Measurements from ENCODE around the gene RAB24.
"Not testable (repeated sequence)": the region's sequence is repeated elsewhere in the genome, so short reads cannot be mapped to it uniquely, and the experiment has no call there.

RAB24 gene

GRCh38 chr5:177347699-177348098 is 44.2 kb upstream of the RAB24 start:
- no peak for FAIRE-seq
- no peak for TF ChIP-seq CTCF (IDR thresholded peaks at IDR 0.05; ENCODE audit: insufficient read depth, missing control alignments)
- DNase-seq (ENCODE audit: insufficient read length, low spot score) = no peak

- no peak for DNase-seq (ENCODE audit: insufficient read length, low spot score)
- TF ChIP-seq CTCF (IDR thresholded peaks at IDR 0.05; ENCODE audit: insufficient read depth, missing control alignments) = no peak
- no peak for FAIRE-seq
Observed at GRCh38 chr5:177346820-177347219, 43.3 kb upstream of the RAB24 start.

- DNase-seq (ENCODE audit: insufficient read length, low spot score) (no peak), FAIRE-seq (no peak)
- no peak for TF ChIP-seq CTCF (IDR thresholded peaks at IDR 0.05; ENCODE audit: insufficient read depth, missing control alignments)
Observed at GRCh38 chr5:177344891-177345290, 41.4 kb upstream of the RAB24 start.

- FAIRE-seq (no peak), DNase-seq (ENCODE audit: insufficient read length, low spot score) (no peak)
- TF ChIP-seq CTCF (IDR thresholded peaks at IDR 0.05; ENCODE audit: insufficient read depth, missing control alignments) = no peak
Observed at GRCh38 chr5:177343777-177344176, 40.3 kb upstream of the RAB24 start.

GRCh38 chr5:177343000-177343399 is 39.5 kb upstream of the RAB24 start:
- not testable (repeated sequence) for DNase-seq (ENCODE audit: insufficient read length, low spot score); FAIRE-seq

- DNase-seq (ENCODE audit: insufficient read length, low spot score) = no peak
- no peak for FAIRE-seq
- TF ChIP-seq CTCF (IDR thresholded peaks at IDR 0.05; ENCODE audit: insufficient read depth, missing control alignments) = no peak
Observed at GRCh38 chr5:177339107-177339638, 35.7 kb upstream of the RAB24 start.

- DNase-seq (ENCODE audit: insufficient read length, low spot score) (no peak), FAIRE-seq (no peak)
- no peak for TF ChIP-seq CTCF (IDR thresholded peaks at IDR 0.05; ENCODE audit: insufficient read depth, missing control alignments)
Observed at GRCh38 chr5:177338251-177339106, 35.0 kb upstream of the RAB24 start.
